GM19463 (cell line): Measurements from ENCODE around the gene TJP1.
"Not testable (repeated sequence)": the region's sequence is repeated elsewhere in the genome, so short reads cannot be mapped to it uniquely, and the experiment has no call there.

Source experiments
- ATAC-seq: cut with Tn5 transposase; IDR thresholded peaks from one replicate; pipeline ENCODE4 v1.9.1; 2021; ENCODE audit warnings: mild to moderate bottlenecking, moderate library complexity; ENCODE audit not compliant: unreplicated experiment

TJP1 gene

DNA sequence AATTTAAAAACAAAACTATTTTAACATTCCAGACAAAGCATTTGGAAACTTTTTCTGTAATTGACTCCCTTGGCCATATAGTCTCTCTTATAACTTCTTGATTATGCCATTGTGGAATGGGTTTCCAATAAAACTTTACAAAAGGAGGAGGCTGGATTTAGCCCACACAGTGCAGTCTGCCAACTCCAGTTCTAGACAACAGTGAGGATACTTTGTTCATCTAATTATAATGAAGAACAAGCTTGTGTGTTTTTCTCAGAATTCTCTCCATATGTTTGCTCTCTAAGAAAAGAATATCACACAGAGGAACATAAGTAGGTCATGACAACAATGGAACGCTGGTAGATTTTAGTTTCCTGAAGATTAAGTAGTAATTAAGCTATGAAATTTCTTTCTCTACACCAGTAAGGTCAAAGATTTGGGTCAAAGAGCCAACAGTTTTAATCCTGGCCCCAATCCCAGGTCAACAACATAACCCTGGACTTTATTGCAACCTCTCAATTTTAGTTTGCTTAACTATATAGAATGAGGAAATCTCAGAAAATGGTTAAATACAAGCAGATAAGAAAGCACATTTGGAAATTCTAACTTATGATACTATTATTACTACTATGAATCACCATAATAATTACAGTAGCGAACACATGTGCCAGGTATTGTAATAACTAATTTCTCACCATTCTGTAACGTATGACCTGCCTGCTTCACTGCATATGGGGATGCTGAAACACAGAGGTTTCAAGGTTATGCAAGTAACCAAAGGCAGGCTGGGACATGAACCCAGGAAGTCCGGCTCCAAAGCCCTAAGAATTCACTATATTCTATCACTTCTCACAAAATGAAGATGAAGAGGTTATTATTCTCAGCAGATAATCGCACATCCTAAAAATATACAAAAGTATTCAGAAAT is 65.7 kb downstream of the TJP1 start:
- ATAC-seq: no peak

DNA sequence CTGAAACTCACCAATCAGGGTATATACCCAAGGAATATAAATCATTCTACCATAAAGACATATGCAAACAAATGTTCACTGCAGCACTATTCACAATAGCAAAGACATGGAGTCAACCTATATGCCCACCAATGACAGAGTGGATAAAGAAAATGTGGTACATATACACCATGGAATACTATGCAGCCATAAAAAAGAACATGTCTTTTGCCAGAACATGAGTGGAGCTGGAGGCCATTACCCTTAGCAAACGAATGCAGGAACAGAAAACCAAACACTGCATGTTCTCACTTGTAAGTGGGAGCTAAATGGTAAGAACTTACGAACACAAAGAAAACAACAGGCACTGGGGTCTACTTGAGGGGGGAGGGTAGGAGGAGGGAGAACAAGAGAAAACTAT is 68.3 kb downstream of the TJP1 start:
- ATAC-seq: not testable (repeated sequence)

DNA sequence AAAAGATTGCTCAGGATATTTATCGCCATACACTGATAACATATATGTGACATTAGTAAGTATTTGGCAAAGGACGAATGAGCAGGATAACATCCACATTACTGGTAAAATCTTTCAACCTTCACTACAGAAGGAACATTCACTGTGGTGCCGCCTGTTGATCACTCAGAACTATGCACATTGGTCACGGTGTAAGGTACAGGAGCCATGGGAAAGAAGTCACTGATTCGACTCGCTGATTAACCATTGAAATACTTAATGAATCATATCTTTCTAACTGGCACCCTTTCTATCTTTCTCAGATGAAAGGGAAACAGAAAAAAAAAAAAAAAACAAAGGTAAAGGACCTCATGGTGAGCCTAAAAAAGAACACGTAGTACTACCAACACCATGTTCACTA is 68.8 kb downstream of the TJP1 start:
- ATAC-seq: no peak

DNA sequence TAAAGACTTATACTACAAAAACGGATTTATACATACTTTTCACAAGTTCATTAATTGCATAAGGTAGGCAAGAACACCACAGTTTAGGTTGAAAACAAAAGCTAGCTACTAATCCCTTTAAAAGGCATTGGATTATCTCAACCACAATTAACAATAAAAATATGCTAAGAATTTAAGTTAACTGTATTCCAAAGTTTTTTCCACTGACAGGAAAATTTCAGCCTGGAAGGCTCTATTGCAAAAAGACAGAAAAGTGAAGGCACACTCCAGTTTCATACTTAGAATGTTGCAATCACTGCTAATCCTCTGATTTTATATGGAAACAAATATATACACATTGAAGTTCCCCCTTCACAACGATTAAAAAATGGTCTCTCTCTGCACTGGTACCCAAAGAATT is 71.5 kb downstream of the TJP1 start:
- no peak for ATAC-seq

DNA sequence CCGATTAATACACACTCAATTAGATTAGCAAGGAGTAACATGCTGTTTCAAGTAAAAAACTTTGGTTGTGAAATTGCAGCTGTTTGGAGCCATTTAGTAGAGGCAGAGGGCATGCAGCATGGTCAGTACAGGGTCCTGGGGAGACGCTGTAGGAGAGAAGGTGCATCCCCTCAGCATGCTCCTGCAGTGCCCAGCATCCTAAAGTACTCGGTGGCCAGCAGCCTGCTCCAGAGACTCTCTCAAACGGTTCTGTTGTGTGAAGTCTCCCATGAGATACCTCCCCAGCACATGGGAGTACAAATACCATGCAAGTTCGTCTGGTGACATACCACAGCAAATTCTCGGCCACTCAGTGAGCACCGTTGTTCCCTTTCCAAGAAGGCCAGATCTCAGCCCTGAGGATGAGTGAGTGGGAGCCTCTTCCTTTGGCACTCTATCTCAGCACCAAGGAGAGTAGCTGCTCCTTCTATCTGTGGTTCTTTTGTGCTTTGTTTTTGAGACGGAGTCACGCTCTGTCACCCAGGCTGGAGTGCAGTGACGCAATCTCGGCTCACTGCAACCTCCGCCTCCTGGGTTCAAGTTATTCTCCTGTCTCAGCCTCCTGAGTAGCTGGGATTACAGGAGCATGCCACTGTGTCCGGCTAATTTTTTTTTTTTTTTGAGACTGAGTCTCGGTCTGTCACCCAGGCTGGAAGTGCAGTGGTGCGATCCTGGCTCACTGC is 72.7 kb downstream of the TJP1 start:
- no peak for ATAC-seq

DNA sequence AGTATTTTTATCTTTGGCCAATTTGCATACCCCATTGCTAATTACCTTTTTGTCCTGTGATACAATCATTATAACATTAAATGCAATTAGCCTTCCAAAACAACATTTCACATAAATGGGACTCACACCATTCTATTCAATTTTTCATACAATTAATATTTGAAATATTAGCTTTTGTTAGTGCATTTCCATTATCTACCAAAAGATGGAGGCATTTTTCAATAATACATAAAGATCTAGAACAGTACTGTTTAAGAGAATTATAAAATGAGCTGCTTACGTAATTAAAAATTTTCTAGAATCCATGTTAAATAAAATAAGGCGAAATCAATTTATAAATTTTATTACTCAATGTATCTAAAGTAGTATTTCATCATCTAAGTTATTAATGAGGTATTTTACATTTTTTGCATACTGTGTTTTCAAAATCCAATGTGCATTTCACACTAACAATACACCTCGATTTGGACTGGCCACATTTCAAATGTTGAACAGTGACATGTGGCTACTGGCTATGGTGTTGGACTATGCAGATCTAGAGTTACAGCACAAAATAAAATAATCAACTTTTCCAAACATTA is 74.3 kb downstream of the TJP1 start:
- ATAC-seq: no peak

DNA sequence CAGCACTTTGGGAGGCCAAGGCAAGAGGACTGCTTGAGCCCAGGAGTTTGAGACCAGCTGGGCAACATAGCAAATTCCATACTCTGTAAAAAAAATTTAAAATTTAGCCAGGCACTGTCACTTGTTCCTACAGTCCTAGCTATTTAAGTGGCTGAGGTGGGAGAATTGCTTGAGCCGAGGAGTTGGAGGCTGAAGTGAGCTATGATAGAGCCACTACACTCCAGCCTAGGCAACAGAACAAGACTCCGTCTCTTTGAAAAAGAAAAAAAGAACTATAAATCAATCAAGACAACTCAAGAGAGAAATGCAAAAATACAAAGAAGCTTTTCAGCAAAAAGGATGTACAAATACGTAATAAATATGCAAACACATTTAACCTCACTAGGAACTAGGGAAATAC is 78.8 kb downstream of the TJP1 start:
- ATAC-seq: no peak

DNA sequence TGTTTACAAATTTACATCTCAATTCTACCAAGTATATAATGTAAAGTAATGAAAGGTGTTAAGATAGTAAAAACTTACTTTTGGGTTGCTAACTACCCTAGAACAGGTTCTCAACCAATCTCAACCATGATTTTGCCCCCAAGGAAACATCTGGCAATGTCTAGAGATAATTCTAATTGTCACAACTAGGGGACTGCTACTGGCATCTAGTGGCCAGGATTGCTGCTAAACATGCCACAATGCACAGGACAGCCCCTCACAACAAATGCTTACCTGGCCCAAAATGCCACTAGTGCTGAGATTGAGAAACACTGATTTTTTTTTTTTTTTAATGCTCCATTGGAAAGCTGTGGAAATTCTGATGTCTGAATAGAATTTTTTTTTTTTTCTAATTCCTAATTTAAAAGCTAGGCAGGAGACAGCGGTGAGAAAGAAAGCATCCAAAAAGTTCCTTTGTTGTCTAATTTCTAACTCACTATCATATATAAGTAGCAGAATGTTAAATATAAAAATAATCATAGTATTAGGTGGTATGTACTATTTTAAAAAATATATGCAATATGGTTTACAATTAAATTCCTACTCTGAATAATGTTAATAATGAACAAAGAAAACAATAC is 81.5 kb downstream of the TJP1 start:
- no peak for ATAC-seq

DNA sequence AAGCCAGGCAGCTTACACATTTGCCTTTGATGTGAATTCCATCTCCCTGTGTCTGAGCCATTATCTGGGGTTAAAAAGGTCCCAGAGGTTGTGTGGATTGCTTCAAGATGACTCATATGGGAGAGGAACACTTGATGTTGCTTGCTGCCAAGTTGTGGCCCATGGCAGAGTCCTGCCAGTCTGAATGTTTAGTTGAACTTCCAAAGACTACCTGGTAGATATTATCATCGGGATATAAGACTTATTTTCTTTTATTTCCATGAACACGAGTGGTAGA is 85.6 kb downstream of the TJP1 start:
- ATAC-seq: no peak

DNA sequence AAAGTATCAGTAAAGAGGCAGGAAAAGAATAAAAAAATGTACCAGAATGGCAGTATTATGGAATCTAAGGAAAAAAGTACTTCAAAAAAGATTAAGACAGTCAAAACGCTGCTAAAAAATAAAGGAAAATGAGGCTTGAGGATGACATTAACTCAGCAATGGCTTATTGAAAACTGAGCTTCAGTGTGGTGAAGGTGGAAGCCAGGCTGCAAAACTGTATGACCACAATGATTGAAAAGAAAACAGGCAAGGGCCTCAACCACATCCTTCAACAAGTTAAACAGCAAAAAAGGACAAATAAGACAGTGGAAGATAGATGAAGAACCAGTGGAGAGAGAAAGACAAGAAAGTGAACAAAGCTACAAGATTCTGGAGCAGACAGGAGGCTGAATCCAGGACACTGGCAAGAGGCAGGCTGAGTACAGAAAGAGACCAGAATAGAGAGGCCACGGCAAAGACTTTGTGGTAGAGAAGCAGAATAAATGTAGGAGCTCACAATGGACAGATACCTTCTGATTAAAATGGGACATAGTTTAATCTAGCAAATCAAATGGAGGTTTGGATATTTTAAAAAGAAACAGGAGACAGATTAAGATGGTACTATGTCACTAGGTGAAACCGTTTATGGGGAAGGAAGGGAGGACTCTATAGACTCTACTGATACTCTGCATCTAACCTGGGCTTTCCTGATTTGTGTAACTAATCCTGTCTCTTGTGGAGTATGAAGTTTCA is 86.1 kb downstream of the TJP1 start:
- ATAC-seq: no peak

DNA sequence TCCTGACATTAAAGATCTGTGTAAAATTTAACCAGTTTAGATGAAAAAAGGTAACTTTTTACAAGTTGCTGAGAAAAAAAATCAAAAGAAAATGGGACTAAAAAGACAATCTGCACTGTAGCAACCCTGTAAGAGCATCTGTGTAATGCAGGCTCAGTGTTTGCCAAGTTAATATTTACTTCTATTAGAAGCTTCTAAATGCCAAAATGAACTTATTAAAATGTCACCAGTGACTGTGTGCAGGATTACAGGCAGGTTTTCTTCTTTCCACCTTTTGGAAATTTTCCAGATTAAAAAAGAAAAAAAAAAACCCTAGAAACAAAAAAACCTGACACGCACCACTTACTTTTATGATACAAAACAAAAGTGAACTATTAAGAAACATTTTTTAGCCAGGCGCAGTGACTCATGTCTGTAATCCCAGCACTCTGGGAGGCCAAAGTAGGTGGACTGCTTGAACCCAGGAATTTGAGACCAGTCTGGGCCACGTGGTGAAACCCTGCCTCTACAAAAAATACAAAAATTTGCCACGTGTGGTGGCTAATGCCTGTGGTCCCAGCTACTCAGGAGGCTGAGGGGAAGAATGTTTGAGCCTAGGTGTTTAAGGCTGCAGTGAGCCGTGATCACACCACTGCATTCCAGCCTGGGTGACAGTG is 87.2 kb downstream of the TJP1 start:
- no peak for ATAC-seq

DNA sequence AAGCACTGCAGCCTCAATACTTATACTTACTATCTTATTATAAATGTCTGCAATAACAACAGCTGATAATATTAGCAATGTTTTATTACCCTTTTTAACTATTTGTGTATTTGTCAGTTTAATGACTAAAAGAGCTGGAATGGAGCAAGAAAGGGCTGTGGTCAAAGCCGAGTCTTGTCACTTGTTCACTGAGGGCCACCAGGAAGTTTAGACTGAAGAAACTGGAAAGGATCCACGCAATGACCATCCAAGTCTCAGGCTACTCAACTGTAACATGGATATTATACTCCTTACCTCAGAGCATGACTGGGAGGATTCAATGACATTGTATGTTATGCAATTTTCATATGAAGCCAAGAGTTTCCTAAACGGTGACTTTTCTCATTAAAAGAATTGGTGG is 90.4 kb downstream of the TJP1 start:
- ATAC-seq: no peak

DNA sequence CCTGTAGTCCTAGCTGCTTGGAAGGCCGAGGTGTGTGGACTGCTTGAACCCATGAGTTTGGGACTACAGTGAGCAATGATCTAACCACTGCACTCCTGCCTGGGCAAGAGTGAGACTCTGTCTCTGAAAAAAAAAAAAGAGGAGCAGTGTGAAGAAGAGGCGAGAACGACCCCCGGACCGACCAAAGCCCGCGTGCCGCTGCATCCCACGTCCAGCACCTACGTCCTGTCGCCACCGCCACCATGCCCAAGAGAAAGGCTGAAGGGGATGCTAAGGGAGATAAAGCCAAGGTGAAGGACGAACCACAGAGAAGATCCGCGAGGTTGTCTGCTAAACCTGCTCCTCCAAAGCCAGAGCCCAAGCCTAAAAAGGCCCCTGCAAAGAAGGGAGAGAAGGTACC is 91.8 kb downstream of the TJP1 start:
- not testable (repeated sequence) for ATAC-seq

DNA sequence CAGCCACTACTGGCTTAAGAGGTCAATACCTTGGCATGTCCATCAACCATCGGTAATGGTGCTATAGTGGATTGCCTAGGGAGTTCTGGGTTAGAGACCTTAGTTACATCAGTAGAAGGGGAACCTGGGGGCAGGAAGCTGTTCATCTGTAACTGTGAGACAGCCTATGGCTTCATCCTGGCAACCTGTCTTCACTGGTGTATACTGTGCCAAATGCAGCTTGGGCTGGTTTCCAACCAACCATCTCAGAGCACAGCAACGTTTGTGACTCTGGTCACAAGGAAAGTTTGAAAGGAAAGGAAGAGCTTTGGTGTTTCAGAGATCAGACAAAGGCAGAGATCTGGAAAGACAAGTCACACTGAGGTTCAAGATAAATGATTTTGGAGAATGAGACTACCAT is 93.8 kb downstream of the TJP1 start:
- ATAC-seq: no peak

DNA sequence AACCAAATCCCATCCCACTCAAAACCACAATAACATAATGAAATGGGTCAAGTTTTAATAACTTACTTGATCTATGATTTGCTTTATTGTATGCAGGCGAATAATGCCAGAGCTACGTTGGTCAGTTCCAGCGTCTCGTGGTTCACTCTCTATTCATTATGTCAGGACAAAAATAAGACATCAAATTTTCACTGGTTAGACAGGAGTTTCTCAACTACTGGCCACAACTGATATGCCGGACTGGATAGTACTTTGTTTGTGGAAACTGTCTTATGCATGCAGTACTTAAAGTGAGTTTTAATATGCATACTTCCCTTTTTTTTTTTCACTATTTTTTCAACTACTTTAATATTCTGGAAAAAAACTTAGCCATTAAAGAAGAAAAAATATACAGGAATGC is 94.4 kb downstream of the TJP1 start:
- no peak for ATAC-seq

DNA sequence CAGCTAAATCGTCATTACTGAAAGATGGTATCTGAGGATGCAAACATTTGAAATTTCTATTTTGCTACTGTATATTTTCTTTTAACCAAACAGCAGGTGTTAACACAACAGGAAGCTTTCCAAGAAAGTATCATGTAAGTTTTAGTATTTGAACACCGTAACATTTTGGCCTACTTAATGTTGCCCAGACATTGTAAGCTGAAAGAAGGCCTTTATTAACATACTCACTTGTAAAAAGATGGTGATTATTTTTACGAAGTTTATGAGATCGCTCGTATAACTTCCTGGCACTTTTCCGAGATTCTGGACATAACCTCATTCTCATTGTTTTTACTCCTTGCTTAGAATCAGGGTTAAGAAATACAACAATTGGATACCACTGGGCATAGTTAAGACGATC is 95.7 kb downstream of the TJP1 start:
- ATAC-seq: no peak

DNA sequence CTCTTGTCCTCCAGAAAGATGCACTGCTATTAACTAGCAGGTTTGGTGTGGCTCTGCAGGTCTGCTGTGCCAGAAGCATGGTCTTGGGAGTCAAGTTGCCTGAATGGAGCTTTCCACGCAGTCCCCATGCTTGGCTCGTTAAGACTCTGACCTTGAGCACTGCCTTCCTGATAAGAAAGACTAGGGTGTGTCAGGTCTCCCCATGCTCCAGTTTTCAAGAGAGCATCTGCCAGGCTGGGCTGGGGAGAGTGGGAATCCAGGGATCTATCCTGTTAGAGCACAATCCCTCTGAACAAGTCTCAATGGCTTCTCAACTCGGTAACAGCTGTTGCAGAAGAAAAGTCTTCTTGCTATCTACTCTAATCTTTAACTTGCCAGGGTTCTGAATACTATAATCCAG is 98.2 kb downstream of the TJP1 start:
- no peak for ATAC-seq

DNA sequence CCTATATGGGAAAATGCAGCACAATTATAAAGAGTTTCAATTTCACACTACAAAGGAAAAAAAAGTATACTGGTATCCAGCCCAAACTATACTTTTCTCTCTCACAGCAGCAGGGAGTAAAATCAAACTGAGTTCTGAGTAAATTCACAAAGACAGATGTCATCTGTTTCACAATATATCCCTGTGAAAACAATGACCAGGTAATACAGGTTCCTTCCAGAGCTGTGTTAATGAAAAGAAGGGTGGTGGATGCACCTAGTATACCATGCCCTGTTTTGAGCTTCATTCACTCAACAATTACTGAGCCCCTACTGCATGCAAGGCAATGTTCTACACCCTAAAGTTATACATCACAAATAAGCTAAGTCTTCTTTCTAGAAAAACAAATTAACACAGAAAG is 108.5 kb downstream of the TJP1 start:
- ATAC-seq: no peak

DNA sequence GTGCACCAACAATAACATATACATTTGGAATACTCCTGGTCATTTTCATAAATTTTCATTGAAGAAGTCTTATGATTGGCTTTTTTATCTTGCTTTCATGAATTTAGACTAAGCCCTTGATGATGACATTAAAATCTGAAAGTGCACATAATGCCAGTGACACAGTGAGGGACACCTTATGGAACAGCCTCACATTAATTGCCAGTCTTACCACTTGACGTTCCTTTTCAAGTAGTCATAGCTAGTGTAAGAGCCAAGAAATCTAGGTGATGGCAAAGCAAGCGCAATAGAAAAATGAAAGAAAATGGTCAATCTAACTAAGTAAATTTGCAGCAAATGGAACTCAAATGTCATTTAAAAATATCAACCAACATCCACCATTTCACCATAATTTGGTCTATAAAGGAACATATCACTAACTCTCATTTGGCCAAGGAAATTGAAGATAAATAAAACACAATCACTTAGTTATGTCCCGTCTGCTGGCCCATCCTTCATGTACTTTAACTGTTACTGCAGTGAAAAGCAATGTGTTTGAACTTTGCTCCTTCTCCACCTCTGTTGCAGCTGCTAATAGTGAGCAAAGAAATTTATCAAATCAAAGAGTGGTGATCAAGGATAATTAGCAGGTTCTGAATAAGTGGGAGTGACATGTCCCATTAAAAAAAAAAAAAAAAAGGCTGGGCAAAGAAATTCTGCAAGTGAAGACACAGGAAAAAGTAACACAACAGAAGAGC is 110.0 kb downstream of the TJP1 start:
- no peak for ATAC-seq

DNA sequence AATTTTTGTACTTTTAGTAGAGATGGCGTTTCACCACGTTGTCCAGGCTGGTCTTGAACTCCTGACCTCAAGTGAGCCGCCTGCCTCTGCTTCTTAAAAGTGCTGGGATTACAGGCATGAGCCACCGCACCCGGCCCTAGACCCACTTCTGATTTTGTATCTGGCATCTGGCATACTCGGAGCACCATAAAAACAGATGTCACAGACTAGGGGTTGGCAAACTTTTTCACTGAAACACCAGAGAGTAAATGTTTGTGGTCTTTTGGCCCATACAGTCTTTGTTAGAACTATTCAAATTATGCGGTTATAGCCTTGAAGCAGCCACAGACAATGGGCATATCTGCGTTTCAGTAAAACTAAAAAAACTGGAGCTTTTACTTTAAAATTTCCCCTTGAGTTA is 110.7 kb downstream of the TJP1 start:
- no peak for ATAC-seq
